NB4 (cell line): ENCODE measurements around the gene TMTC2.

Experiments used
- CTCF ChIP-seq: IDR thresholded peaks from one replicate; pipeline ENCODE4 v1.5.1; 2012; ENCODE audit warnings: low read depth, low read length
- POLR2A ChIP-seq: IDR thresholded peaks from 2 replicates; pipeline ENCODE4 v1.6.1; 2011; ENCODE audit warnings: mild to moderate bottlenecking; ENCODE audit not compliant: insufficient read length; ENCODE audit errors: extremely low read depth

DNA sequence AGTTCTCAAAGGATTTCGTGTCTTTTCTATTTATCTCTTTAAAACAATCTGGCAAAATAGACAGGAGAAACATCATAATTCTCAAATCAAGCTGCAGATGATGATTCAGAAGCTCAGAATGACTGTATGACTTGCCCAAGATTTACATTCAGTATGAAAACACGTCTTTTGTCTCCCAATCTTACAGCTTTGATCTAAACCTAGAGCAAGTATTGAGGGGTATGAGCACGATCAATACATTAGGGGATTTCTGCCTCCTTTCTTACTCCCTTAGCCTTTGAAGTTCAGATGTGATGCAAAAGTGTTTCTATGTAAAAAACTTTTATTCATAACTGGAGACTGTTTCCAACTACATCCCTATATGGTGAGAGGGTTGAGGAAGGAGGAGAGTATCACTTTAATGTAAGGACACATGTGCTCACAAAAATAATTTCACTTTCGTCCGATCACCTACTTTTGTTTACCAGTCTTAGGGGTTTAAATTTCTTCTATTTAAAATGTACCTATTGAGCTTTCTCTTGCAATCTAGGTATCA is 454.8 kb downstream of the TMTC2 start:
- TF ChIP-seq CTCF (no peak), POLR2A (no peak)
